CD4-positive, alpha-beta T cell treated with Interleukin-2 at 100 ng/mL for 4 hours (primary cell): ENCODE data around the gene TENM3.

ENCODE experiments used
- DNase-seq: peaks from one replicate; pipeline ENCODE4 v3.0.0-alpha.2; 2020; ENCODE audit warnings: low spot score

TENM3 gene

GRCh38 chr4:182451441-182451840 lies 208.2 kb downstream of the TENM3 start:
- DNase-seq: no peak

DNA sequence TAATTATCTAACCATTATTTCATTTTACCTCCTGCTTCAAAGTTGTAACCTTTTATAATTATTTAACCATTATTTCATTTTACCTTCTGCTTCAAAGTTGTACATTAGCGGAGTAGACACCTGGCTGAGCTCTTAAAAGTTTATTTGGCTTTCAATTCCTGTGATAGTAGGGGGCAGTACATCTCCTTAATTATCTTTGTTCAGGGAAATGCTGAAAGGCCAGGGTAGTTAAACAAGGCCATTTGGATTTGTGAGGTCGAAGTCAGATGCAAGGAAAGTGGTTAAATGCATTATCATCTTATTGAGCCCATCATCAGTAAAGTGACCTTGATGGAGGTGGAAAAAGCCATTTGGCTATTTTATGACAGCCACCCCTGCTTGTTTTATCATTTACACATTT lies 210.6 kb downstream of the TENM3 start:
- no peak for DNase-seq

GRCh38 chr4:182454440-182455013 lies 211.3 kb downstream of the TENM3 start:
- no peak for DNase-seq

- no peak for DNase-seq
Observed at GRCh38 chr4:182465114-182465513, 221.9 kb downstream of the TENM3 start.

GRCh38 chr4:182465979-182466378 lies 222.8 kb downstream of the TENM3 start:
- DNase-seq: no peak

DNA sequence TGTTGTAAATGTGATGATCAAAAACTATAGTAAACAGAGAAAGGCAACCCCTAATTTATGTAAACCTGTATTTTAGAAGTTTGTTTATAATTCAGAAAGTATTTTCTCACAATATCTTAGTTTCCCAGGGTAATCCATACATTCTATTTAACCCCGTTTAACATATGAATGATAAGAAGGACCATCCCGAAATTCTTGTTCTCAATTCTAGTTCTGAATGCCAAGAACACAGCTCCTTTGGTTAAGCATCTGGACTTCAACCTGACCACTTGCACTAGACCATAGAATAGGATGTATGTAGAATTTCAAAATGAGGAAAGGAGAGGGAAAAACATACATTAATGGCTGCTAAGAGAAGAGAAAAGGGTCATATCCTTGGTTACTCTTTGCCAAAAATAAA lies 227.0 kb downstream of the TENM3 start:
- DNase-seq: no peak

DNA sequence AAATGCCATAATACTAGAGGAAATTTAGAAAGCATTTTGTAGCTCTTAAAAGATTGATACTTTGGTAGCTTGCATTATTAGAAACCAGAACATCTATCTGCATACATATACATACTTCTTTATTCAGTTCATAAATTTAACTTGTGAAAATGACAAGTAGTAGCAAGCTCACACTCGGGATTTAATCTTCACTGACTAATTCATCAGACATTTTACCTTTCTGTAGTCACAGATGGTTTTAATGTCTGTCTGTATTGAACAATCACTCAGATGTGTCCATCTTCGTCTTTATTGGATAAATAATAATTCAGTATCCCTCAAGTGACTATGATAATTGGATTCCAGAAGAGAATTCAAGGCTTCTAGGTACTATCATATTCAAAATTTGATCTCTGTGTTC lies 232.3 kb downstream of the TENM3 start:
- DNase-seq: no peak

GRCh38 chr4:182478475-182478874 lies 235.3 kb downstream of the TENM3 start:
- peak; percentile 46 for DNase-seq

GRCh38 chr4:182483685-182484084 lies 240.5 kb downstream of the TENM3 start:
- no peak for DNase-seq

DNA sequence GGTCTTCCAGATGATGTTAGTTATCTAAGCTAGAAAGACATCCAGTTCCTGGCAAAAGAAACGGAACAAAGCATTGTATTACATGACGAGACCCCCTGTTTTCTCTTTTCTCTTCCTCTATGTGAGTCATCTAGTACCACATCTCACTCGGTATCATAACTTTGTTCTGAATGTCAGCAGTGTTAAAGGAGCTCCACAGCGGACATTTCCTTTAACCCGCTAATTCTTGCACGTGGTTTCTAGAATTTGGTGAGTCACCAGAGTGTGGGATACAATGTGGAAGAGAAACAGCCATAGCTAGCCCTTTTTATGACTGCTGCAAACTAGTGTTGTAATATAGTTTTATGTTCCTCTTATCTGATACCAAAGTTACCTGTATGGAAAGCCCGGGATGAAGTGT lies 243.7 kb downstream of the TENM3 start:
- no peak for DNase-seq

DNA sequence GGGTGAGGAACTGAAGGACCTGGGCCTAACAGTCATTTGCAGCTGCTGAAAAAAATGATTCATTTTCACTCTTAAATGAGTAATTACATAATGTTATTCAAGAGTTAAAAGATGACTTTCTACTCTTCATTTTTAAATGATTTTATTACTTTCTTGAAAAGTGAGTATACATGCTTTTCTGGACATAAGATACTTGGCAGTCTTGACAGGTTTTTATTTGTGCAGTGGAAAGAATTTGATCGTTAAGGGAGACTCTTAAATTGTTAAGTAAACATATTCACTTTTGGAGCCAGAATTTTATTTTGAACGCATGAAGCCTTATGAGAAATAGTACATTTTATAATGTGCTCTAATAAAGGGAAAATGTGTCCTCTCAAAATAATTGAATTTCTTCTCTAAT lies 245.7 kb downstream of the TENM3 start:
- DNase-seq: no peak

GRCh38 chr4:182489607-182490006 lies 246.4 kb downstream of the TENM3 start:
- DNase-seq: no peak

DNA sequence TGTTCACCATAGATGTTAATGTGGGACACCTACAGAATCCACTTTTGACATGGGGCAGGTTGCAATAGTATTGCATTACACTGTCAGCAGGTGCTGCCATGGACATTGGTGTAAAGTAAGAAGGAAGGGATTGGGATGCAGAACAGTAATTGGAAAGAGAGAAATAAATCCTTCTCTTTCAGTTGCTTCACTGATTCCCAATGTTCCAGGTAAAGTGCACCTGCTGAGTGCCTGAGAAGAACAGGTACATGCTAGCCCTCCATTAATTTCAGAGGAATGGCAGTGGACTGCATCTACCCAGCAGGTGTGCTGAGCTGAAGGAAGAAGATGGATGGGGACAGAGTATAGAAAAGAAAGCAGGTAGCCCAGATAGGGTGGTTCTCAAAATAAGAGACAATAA lies 248.5 kb downstream of the TENM3 start:
- no peak for DNase-seq

DNA sequence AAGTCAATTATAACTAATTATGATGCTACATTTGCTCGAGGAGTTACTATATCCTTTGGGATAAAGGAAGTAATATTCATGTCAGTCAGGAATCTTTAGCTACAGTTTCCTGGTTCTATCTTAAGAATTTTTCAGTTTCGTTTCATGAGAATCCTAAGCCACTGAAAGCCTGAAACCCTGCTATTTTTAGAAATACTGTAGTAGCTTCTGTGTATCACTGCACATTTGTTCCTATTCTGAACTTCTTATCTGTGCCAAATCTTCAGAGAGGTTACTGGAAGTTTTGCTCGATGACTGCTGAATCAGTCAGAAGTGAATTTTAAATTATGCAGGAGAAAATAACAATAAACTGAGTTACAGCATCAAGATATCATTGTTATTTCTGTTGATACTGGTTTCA lies 249.2 kb downstream of the TENM3 start:
- DNase-seq: no peak

- no peak for DNase-seq
Observed at GRCh38 chr4:182493377-182493776, 250.2 kb downstream of the TENM3 start.

- DNase-seq: no peak
Observed at GRCh38 chr4:182494103-182494502, 250.9 kb downstream of the TENM3 start.

GRCh38 chr4:182495031-182495430 lies 251.8 kb downstream of the TENM3 start:
- no peak for DNase-seq

DNA sequence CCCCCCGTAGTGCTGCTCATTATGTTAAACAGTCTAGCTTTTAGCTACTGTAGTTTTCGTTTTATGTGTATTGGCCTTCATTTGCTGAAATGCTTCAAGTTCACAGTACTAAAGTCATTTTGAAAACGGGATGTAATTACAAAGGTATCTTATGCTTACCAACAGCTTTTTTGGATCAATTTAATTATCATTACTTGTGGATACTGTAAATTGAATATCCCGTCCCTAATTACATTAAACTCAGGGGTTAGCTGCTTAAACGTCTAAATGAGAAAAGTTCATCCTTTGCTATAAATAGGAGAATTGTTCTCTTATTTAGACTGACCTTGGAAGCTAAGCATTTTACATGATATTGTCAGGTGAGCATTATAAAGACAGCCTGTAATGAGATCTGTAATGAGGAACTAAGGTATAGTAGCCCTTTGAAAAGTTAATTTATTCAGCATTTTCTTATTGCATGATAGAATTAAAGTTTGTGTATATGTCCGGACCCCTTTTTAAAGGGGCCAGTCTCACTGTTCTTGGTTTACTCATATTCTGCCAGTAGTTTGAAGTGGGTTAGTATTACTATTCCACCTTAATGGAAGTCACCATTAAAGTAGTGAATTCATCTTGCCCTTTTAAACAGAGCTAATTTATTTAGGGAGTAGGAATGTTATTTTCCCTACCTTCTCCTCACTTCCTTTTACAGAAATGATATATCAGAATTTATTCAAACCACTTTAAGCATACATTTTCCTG lies 252.6 kb downstream of the TENM3 start:
- DNase-seq: no peak

DNA sequence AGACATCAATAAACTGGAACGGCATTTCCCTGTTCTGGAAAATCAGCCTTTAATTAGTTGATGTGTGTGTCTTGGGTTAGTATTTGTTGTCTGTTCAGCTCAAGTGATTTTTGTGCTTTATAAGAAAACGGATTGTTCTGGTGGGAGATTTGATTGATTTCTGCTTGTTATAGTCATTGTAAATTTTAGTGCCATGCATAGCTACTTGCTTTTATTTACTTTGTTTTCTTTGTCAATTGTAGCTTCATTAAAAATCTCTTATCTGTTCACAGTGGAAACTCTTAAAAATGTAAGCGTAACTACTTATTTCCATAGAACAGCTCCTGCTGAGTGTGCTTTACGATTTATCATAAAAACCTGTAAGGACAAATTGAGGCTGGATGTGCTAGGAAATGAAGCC lies 253.2 kb downstream of the TENM3 start:
- DNase-seq: no peak

DNA sequence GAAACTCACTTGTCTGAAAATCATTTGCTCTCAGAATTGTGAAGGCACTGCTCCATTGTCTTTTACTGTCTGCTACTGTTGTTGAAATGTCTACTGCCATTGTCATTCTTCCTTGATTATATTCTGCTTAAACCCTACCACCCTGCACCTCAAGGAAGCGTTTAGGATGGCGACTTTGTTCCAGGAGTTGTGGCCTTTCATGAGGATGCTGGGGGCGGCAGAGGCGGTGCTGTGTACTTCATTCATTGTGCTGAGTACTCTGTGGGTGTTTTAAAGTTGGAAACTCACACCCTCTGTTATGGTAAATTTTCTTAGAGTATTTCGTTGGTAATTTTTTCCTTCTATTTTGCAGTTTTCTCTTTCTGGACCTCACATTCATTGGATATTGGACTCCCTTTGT lies 258.9 kb downstream of the TENM3 start:
- DNase-seq: no peak

DNA sequence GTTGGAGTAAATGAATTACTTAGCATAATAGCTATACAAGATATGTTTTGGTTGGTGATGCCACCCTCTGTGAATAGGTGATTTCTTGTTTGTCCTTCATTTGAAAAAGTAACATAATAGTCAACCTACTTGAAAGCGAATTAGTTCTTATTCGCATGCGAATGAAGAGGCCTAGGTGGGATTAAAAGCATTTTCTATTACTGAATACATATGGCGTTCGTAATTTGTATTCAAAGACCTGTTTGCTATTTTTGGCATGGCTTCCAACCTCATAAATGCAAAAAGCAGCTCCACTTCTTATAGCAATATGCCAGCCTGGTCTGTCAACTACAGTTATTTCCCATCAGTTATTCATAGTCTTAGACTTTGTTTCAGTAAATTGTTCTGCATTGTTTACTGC lies 261.3 kb downstream of the TENM3 start:
- DNase-seq: no peak

GRCh38 chr4:182507805-182508204 lies 264.6 kb downstream of the TENM3 start:
- no peak for DNase-seq

DNA sequence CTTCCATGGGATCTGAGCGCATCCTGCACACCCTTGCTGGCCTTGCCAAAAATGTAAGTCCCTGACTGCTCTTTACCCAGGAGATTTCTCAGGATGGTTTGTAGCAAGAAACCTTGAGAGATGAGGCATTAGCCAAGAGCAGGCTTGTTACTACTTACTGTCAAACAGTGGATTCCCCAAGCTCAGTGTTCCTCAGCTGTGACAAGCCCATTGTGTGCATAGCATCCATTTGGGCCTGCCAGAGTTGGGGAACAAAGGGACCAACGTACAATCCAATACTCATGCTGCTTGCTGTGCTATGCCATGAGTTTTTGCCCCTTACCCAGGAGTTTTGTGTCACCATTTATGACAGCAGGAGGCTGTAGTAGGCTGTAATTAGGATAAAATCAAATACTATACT lies 267.6 kb downstream of the TENM3 start:
- no peak for DNase-seq
